Testis (tissue), 3 donors: ENCODE data around the gene SLC25A45. TPM values are rescaled to one million over a fixed set of nuclear protein-coding genes. Genes with fewer than 3 reads are reported as not detected.
A peak's percentile ranks its signal among the peaks of the same experiment; 100 is the strongest.

Source experiments
- DNase-seq: peaks from one replicate; pipeline ENCODE4 v3.0.0-alpha.2; 2019
- H3K27ac ChIP-seq, 2 donors: fragments of 200-600 bp; sonication (generic); one replicate each; pipeline ENCODE4 v1.5.1; 2019
- H3K27me3 ChIP-seq: fragments of 200-600 bp; sonication (generic); one replicate; pipeline ENCODE4 v1.5.1; 2019
- H3K36me3 ChIP-seq: fragments of 200-600 bp; sonication (generic); one replicate; pipeline ENCODE4 v1.5.1; 2017; ENCODE audit warnings: low read depth; ENCODE audit errors: missing control alignments
- H3K4me1 ChIP-seq: fragments of 200-600 bp; sonication (generic); one replicate; pipeline ENCODE4 v1.5.1; 2019
- H3K4me3 ChIP-seq, 2 donors: fragments of 200-600 bp; sonication (generic); one replicate each; pipeline ENCODE4 v1.5.1; 2017 to 2019
- H3K9me3 ChIP-seq: fragments of 200-600 bp; sonication (generic); one replicate; pipeline ENCODE4 v1.5.1; 2017
- CTCF ChIP-seq, 3 experiments: fragments of 450-650 bp in 2 of 3; fragments of 200-600 bp in 1 of 3; sonication (generic) in 1 of 3; IDR thresholded peaks; one replicate each; pipeline ENCODE4 v1.5.1; 2016 to 2019; ENCODE audit warnings: antibody characterized with exemption in 3 of 3, mild to moderate bottlenecking in 2 of 3, moderate library complexity in 1 of 3
- POLR2A ChIP-seq: fragments of 450-650 bp; IDR thresholded peaks from one replicate; pipeline ENCODE4 v1.6.1; 2017; ENCODE audit warnings: antibody characterized with exemption, mild to moderate bottlenecking, moderate library complexity
- WGBS, 2 donors: methylation state at CpG; one replicate each; pipeline ENCODE4 v1.1.5; 2018; 5-methylcytosine and 5-hydroxymethylcytosine counted together
- intact Hi-C: fragments of 100-400 bp; cut with DNase I; formaldehyde crosslinking; loops from one replicate; pipeline ENCODE4 v1.15.1; 2023; ENCODE audit warnings: low total_unique reads
- polyA plus RNA-seq: library from polyadenylated mRNA; stranded (reverse); fragments of 350-450 nt; fragmentation: Illumina TruSeq; extraction: RNeasy Lipid Tissue Mini Kit (QIAGEN cat#74804); gene quantifications from one replicate; pipeline ENCODE4 v1.2.3, GENCODE V29; 2014; ENCODE audit warnings: low read depth, low replicate concordance; ENCODE audit not compliant: insufficient read depth
- total RNA-seq, 2 donors: library from RNA; depleted of rRNA; stranded (reverse); fragments of >200 nt; gene quantifications; one replicate each; pipeline ENCODE4 v1.2.3, GENCODE V29; 2016

The SLC25A45 gene
- total and polyA plus RNA-seq, 3 donors from 2014 or later: 8.0 to 10.6 (median 10.1) TPM

GRCh38 chr11:65429068-65429681, 46.7 kb upstream of the SLC25A45 start:
- no peak overlapping the region for H3K4me3 ChIP-seq
- 18 to 29% methylated on average over 9 of the region's 9 CpGs for WGBS, 2 donors
- peak overlapping the region in 1 of 2 donors; percentile 96 for H3K27ac ChIP-seq
- no peaks in the 10 kb centered on the region for H3K27me3 ChIP-seq
- peaks cover 33% of the 10 kb centered on the region for H3K4me1 ChIP-seq
- intact Hi-C loops: no loop called here
- H3K9me3 ChIP-seq: no peaks in the 10 kb centered on the region
- no peak for TF ChIP-seq CTCF (IDR thresholded peaks at IDR 0.05)
- TF ChIP-seq POLR2A: no peak
- DNase-seq: peak; percentile 50
- H3K36me3 ChIP-seq: no peaks in the 10 kb centered on the region

GRCh38 chr11:65428578-65429067, 46.2 kb upstream of the SLC25A45 start:
- DNase-seq: peak; percentile 48
- H3K4me3 ChIP-seq: peak overlapping the region in 1 of 2 donors; percentile 93
- WGBS, 2 donors: 27 to 32% methylated on average over 5 of the region's 5 CpGs
- no peak for TF ChIP-seq CTCF (IDR thresholded peaks at IDR 0.05)
- no peak for TF ChIP-seq POLR2A
- H3K9me3 ChIP-seq: no peaks in the 10 kb centered on the region
- no peaks in the 10 kb centered on the region for H3K27me3 ChIP-seq
- H3K4me1 ChIP-seq: peaks cover 33% of the 10 kb centered on the region
- H3K36me3 ChIP-seq: no peaks in the 10 kb centered on the region
- intact Hi-C loops: no loop called here
- peak overlapping the region; percentile 94 to 96 for H3K27ac ChIP-seq

GRCh38 chr11:65427691-65428577, 45.5 kb upstream of the SLC25A45 start:
- peak; percentile 55 for DNase-seq
- H3K4me3 ChIP-seq: peak overlapping the region; percentile 86 to 93
- peak overlapping the region; percentile 94 to 96 for H3K27ac ChIP-seq
- H3K4me1 ChIP-seq: peaks cover 33% of the 10 kb centered on the region
- WGBS, 2 donors: 25 to 29% methylated on average over 11 of the region's 11 CpGs
- intact Hi-C loops: no loop called here
- no peaks in the 10 kb centered on the region for H3K36me3 ChIP-seq
- no peaks in the 10 kb centered on the region for H3K27me3 ChIP-seq
- TF ChIP-seq CTCF (IDR thresholded peaks at IDR 0.05) (no peak), POLR2A (no peak)
- no peaks in the 10 kb centered on the region for H3K9me3 ChIP-seq

- TF ChIP-seq POLR2A (no peak), CTCF (IDR thresholded peaks at IDR 0.05) (no peak)
- Histone ChIP-seq H3K9me3 (no peaks in the 10 kb centered on the region), H3K36me3 (no peaks in the 10 kb centered on the region), H3K4me1 (peaks cover 30% of the 10 kb centered on the region), H3K27ac (peak overlapping the region; percentile 94 to 96), H3K4me3 (peak overlapping the region; percentile 86 to 93), H3K27me3 (no peaks in the 10 kb centered on the region)
- intact Hi-C loops: no loop called here
- WGBS, 2 donors: 24 to 48% methylated on average over 7 to 10 of the region's 10 CpGs
- peak; percentile 48 for DNase-seq
Measured at GRCh38 chr11:65426839-65427690, 44.6 kb upstream of the SLC25A45 start.
